Stimulated activated CD4-positive, alpha-beta T cell treated with anti-CD3 and anti-CD28 coated beads, Interleukin-12 subunit alpha, Interleukin-12 subunit beta, amount 100 ng/mL, for 48 hours (primary cell): Measurements from ENCODE around the gene KCNK7.

Source experiments
- DNase-seq, 3 donors: peaks; one replicate each; pipeline ENCODE4 v3.0.0-alpha.2; 2020; ENCODE audit warnings: low read depth in 2 of 3, low spot score in 1 of 3

The KCNK7 gene

DNA sequence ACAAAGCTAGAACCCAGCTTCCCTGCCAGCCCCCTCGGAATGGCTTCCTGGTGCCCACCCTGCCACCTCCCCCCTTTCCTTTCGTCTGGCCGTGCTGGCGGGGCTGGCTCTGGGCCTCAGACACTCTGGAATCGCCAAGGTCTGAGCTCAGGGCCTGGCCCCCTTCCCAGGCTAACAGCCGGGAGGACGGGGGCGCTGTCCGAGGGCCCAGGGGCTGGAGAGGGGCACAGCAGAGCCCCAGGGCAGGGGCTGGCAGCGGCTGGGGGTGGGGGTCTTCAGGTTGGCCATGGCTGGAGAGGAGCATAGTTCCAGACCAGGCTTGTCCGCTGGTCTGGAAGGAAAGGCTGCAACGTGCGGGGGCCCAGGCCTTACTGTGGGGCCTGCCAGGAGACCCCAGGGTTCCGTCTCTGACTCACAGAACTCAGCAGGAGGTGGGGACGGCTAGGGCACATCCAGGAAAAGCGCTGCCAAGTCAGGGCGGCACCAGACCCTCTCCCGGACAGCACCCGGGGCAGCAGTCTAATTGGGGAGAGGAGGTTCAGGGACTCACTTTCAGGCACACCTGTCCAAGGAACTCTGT, 36.6 kb downstream of the KCNK7 start:
- no peak for DNase-seq

GRCh38 chr11:65558002-65558929, 37.3 kb downstream of the KCNK7 start, which contains the start of gene LTBP3:
Gene LTBP3, minus strand, starts transcription at chr11:65558359. Its CDS starts 400 bp downstream, at chr11:65557959.
- no peak for DNase-seq

DNA sequence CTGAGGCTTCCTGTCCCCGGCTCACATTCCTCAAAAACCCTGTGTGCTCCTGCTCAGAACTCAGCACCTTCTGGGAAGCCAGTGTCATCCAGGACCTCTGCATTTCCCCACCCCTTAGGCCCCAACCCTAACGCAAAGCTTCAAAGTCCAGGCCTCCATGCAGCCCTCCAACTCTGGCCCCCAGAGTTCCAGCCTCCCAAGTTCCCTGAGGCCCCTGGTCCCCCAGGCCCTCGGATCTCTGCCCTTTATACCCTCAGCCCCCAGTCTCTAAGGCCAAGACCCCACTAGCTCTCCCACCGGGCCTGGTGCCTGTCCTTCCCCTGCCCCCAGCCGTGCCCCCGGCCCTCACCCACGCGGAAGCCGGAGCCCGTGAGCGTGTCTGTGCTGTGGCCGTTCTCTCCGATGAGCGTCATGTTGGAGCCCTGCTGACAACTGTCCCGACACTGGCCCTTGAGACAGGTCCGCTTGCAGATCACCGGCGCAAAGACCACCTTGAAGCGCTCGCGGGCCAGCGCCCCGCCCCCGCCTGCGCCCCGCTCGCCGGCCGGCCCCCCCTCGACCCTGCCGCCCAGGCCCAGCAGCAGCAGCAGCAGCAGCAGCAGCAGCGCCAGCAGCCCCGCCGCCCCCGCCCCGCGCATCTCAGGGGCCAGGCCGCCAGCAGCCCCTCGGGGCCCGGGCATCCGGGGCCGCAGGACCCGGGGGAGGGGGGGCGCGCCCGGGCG, 38.2 kb downstream of the KCNK7 start:
- DNase-seq = no peak

- DNase-seq = no peak
These were observed 38.9 kb downstream of the KCNK7 start for GRCh38 chr11:65556470-65557279.

DNA sequence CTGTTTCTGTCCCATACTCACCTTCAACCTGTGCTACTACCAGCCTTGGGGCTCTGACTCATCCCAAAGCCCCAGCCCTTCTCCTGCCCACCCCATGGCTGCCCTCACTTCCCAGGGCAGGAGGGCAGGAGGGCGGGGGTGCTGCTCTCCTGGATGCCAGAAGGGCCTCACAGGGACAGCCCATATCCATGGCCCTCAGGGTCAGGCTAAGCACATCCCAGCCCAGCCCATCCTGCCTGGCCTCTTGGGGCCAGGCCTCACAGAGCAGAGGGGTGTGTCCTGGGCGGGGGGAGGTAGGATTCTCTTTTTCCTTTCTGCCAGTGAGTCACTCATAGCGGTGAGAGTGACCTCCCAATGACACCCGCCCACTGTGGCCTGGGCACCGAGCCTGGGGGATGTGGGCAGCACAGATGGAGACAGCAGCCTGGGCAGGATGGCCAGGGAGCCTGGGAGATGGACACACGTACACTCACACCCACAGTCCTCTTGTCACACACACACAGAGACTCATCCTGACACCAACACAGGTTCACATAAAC, 39.8 kb downstream of the KCNK7 start:
- no peak for DNase-seq

- DNase-seq = no peak
These were observed 40.7 kb downstream of the KCNK7 start for GRCh38 chr11:65554842-65555430.

DNA sequence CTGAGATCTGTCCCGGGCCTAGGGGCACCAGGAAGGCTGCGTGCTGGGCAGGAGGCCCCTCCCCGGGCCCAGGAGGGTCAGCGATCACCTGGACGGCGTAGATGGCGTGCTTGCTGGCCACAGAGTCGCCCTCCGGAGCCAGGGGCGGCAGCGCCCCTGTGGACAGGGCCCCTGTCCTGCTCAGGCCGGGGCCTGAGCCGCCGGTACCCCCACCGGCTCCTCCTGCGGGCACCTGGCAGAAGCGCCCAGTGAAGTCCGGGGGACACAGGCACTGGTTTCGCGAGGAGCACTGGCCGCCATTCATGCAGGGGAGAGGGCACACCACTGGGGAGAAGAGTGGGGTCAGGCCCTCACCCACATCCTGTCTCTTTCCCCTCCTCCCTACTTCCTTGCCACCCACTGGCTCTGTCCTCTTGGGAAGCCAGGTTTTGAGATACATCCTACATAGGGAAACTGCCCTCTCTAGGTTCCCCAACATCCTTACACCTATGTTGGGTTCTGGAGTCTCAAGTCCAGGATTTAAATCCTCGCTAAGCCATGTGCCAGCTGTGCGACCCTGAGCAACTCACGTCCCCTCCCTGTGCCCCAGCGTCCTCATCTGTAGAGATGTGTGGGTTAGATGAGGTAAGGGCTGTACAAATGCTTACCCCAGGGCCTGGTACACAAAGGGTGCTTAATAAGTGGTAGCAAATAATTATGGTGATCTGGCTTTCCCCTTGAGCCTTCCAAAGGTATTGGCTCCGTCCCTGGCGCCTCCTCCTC, 41.4 kb downstream of the KCNK7 start:
- DNase-seq = no peak

GRCh38 chr11:65553301-65554001, 42.1 kb downstream of the KCNK7 start:
- DNase-seq = peak in 1 of 3 donors; percentile 50

DNA sequence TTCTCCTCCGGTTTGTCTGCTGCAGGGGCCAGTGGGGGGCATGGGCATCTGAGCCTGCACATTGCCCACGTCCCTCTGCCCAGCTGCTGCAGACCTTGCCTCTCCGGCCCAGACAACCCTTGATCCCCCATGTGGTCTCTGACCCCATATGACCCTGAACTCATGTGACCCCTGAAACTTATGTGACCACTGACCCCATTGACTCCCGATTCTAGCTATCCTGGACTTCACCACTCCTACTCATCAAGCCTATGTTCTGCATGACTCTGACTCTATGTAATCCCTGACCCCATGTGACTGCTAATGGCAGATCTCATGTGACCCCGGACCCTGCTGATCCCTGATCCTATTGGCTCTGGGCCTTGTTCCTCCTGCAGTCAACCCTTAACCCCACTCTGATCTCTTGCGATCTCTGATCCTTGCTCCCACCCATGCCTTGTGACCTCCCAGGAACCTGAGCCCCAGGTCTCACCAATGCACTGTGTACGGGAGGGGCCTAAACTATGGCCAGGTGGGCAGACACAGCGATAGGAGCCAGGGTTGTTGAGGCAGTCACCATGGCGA, 43.1 kb downstream of the KCNK7 start:
- DNase-seq = no peak

DNA sequence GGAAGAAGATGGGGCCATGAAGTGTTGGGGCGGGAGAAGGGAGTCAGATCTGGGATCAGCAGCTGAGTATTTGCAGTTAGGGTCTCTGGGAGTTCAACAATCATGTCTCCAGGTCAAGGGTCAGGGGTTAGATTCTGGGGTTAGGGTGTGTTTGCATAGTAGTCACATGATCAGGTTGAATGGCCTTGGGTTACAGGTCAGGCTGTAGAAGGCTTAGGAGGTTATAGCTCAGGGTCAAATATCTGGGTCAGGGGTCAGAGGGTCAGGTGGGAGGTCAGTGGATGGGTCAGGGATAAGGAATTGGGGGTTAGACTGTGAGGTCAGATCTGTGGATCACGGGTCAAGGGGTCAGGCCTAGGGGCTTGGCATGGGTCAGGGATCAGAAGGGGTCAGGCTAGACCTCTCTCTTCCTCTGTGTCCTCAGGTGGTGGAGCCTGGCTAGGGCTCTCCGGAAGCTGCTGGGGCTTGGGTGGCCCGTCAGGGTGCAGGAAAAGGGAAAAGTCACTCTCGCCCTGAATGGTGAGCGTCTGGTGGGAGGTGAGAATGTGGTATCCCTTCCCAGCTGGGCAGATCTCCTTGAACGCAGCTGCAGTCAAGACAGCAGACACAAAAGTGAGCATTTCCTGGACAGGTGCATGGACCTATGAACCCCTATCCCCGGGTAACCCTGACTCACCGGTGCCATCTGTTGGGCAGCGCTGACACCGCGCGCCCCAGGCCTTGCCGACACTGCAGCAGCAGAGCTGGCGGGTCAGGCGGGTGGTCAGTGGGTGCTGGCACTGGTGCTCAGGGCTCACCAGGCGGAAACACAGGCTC, 43.8 kb downstream of the KCNK7 start:
- DNase-seq = peak in 1 of 3 donors; percentile 52

DNA sequence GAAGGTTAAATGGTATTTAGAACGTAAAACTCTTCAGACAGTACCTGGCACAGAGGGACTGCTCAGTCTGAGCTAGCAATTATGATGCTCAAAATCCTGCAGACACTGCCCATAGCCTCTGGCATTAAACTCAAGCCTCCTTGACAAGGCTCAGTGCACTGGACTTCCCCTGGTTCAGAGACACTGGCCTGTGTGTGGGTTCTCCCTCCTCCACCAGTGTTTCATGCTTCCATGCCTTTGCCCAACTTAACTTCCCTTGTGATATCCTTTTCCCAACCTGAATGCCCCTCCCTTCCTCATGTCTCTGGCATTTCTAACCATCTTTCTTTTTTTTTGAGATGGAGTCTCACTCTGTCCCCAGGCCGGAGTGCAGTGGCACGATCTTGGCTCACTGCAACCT, 46.5 kb downstream of the KCNK7 start:
- DNase-seq = no peak

- no peak for DNase-seq
These were observed 47.2 kb downstream of the KCNK7 start for GRCh38 chr11:65548395-65548794.

- DNase-seq = no peak
These were observed 48.0 kb downstream of the KCNK7 start for GRCh38 chr11:65547446-65548125.

GRCh38 chr11:65546217-65546958, 49.2 kb downstream of the KCNK7 start:
- DNase-seq = peak; percentile 97 to 100 (median 98)

GRCh38 chr11:65545853-65546216, 49.8 kb downstream of the KCNK7 start:
- DNase-seq = no peak
